Left renal cortex interstitium (tissue), 4 donors: ENCODE measurements around the gene OAS3. TPM values are rescaled to one million over a fixed set of nuclear protein-coding genes. Genes with fewer than 3 reads are reported as not detected.
A peak's percentile ranks its signal among the peaks of the same experiment; 100 is the strongest.
"Not testable (repeated sequence)": the region's sequence is repeated elsewhere in the genome, so short reads cannot be mapped to it uniquely, and the experiment has no call there.

Experiments used
- DNase-seq, 4 donors: peaks; one replicate each; pipeline ENCODE4 v3.0.0-alpha.2; 2013; ENCODE audit warnings: low read depth in 4 of 4, low spot score in 2 of 4, missing footprints in 1 of 4
- polyA plus RNA-seq, 4 donors: library from polyadenylated mRNA; unstranded; fragments of 120-200 nt; gene quantifications; one replicate each; pipeline ENCODE4 v1.2.1, GENCODE V29; 2013; ENCODE audit not compliant: insufficient read length in 4 of 4

Gene OAS3
- polyA plus RNA-seq, 4 donors, result 8.3 to 10.4 (median 9.5) TPM

DNA sequence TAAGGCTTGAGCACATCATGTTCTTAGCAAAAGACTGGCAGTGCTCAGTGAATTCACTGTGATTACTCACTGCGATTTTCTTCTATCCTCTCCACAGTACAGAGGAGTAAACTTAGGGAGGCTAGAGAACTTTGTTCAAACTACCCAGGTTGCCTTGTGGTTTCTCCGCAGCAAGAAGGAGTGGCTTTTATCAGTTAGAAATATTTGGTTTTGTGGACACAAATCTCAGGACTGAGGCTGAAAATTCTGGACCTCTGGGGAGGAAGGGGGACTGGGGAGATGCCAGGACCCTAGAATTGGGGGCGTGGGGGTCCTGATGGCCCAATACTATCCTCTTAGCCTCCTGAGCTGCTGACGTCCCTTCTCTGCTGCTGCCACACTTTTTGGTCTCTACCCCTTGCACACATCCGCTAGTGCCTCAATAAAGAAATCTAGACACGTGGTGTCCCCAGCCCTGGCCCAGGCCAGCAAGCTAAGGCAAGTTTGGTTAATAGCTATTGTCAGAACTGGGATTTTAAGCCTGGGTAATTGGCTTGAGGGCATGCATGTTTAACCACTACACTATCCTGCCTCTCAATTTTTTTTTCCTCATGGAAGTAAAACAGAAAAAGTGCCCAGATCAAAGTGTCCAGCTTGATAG lies 40.9 kb downstream of the OAS3 start:
- no peak for DNase-seq

- no peak for DNase-seq
Measured at GRCh38 chr12:112980491-112981158, 42.4 kb downstream of the OAS3 start.

GRCh38 chr12:112985642-112986290 lies 47.5 kb downstream of the OAS3 start:
- DNase-seq, result no peak

DNA sequence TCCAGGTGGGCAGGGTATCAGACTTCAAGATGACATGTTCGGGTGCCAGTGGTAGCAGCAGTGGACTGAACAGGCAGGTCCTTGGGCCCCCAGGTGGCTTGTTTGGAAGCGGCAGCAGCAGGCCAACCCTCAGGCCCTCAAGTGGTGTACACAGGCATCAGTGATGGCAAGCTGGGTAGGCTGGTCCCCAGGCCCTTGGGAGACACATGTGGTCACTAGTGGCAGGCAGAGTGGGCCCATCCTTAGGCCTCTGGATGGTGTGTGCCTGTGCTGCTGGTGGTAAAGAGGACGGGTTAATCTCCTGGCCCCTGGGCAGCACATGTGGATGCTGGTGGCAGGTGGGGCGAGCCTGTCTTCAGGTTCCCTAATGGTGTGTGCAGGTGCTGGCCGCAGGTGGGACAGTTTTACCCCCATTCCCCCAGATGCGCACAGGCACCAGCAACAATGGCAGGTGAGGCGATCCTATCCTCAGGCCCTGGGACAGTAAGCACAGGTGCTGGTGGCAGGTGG lies 48.1 kb downstream of the OAS3 start:
- DNase-seq, result no peak

- no peak for DNase-seq
Measured at GRCh38 chr12:112987561-112987960, 49.3 kb downstream of the OAS3 start.

DNA sequence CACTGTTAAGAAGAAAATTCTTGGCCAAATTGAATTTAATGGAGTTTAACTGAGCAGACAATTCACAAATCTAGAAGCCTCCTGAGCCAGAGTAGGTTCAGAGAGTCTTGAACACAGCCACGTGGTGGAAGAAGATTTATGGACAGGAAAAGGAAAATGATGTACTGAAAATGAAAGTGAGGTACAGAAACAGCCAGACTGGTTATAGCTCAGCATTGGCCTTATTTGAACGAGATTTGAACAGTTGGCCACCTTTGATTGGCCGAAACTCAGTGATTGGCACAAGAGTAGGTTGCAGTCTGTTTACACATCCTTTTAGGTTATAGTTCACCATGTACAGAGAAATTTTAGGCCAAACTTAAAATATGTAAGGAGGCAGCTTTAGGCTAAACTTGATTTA lies 50.0 kb downstream of the OAS3 start:
- DNase-seq, result no peak

- not testable (repeated sequence) for DNase-seq
Measured at GRCh38 chr12:112988823-112989385, 50.6 kb downstream of the OAS3 start.

- no peak for DNase-seq
Measured at GRCh38 chr12:112989806-112990205, 51.5 kb downstream of the OAS3 start.

DNA sequence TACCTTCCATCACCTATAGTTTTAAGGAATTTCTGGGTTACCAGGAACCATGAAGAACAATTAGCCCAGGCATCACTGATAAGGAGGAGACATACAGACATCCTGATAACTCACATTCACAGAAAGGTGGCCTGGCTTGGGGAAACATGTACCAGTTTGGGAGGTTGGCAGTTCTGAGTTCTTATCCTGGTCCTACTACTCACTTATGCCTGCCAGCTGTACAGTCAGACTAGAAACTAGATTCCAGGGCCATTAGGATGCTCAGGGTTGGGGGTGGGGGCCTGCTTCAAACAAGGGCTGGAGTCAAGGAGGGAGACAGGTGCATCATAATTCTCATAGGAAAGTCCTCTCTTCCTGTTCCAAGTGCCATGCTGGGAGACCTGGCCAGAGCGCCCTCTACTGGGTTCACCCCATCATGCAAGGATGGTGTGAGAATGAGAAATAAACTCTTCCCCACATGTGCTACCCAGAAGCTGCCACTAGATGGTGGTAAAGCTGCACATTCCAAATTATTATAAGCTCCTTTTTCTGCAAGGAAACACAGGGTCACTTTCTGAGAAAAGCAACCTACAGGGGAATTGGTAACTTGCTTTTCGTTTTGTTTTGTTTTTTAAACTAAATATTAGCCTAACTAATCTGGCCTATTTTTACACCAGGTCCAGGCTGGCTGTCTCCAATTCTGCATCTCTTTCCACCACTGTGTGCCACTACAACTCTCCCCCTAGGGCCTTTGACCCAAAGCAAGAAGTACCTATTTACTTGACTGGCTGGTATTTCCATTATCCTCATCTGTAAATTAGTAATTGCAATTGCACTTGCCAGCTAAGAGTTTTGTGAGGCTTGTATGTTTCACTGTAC lies 54.5 kb downstream of the OAS3 start:
- DNase-seq, result peak in 2 of 4 donors; percentile 26 to 40

GRCh38 chr12:112995008-112995407 lies 56.7 kb downstream of the OAS3 start:
- DNase-seq, result no peak

- no peak for DNase-seq
Measured at GRCh38 chr12:112996501-112996900, 58.2 kb downstream of the OAS3 start.

DNA sequence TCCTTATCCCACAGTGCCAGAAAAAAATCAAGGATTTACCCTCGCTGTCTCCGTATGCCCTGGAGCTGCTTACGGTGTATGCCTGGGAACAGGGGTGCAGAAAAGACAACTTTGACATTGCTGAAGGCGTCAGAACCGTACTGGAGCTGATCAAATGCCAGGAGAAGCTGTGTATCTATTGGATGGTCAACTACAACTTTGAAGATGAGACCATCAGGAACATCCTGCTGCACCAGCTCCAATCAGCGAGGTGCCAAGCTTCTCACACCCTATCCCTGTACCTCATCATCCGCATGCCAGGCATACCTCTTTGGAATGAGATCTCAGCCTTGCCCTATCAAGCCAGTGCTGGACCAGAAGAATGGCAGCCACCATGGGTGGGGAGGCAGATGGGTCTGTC lies 59.2 kb downstream of the OAS3 start:
- DNase-seq, result no peak

GRCh38 chr12:112998987-112999767 lies 60.9 kb downstream of the OAS3 start:
- DNase-seq, result no peak

DNA sequence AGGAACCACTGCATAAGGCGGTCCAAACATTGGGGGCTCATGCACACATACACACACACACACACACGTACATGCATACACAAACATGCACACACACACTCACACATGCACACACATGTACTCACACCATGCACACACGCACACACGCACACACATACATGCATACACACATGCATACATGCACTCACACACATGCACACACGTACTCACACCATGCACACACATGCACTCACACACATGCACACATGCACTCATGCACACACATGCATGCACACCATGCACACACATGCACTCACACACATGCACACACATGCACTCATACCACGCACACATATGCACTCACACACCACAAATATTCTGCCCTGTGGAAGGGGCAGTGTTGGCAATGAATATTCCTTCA lies 62.2 kb downstream of the OAS3 start:
- DNase-seq, result no peak

- no peak for DNase-seq
Measured at GRCh38 chr12:113002155-113002554, 63.9 kb downstream of the OAS3 start.

GRCh38 chr12:113002676-113003075 lies 64.4 kb downstream of the OAS3 start:
- no peak for DNase-seq

GRCh38 chr12:113003636-113004035 lies 65.4 kb downstream of the OAS3 start:
- no peak for DNase-seq

DNA sequence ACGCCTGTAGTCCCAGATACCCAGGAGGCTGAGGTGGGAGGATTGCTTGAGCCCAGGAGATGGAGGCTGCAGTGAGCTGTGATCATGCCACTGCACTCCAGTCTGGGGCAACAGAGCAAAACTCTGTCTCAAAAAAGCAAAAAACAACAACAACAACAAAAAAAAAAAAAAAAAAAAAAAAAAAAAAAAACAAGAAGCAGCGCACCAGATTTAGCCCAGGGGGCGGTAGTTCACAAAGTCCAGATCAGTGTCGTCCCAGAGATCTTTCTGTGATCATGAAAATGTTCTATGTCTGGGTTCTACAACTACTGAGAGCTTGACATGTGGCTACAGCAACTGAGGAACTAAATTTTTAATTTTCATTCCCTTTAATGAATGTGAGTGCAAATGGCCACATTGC lies 67.5 kb downstream of the OAS3 start:
- DNase-seq, result no peak

- no peak for DNase-seq
Measured at GRCh38 chr12:113006206-113006605, 67.9 kb downstream of the OAS3 start.

DNA sequence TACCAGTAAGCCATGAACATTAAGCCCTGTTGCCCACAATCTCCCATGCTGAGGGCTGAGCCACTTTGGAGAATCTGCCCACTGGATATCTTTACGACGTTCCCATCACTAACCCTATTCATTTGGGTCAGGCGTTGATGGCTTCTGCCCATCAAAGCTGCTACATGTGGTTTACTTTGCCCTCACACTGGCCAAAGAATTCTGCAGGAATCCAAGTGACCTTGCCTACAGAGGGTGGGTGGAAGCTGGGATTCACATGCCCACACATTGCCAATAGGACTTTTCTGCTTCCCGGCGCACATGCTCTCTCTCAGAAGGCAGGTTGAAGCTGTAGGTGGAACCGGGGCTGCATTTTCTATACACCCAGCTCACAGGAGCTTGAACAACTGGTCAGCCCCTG lies 68.4 kb downstream of the OAS3 start:
- no peak for DNase-seq
